Stimulated activated CD8-positive, alpha-beta memory T cell treated with anti-CD3 and anti-CD28 coated beads, Interleukin-12 subunit alpha, Interleukin-12 subunit beta, amount 100 ng/mL, for 24 hours (primary cell): ENCODE data around the gene KDM6A.
"Not testable (repeated sequence)": the region's sequence is repeated elsewhere in the genome, so short reads cannot be mapped to it uniquely, and the experiment has no call there.

ENCODE experiments used
- DNase-seq: peaks from one replicate; pipeline ENCODE4 v3.0.0-alpha.2; 2020; ENCODE audit errors: extremely low read depth

KDM6A gene

DNA sequence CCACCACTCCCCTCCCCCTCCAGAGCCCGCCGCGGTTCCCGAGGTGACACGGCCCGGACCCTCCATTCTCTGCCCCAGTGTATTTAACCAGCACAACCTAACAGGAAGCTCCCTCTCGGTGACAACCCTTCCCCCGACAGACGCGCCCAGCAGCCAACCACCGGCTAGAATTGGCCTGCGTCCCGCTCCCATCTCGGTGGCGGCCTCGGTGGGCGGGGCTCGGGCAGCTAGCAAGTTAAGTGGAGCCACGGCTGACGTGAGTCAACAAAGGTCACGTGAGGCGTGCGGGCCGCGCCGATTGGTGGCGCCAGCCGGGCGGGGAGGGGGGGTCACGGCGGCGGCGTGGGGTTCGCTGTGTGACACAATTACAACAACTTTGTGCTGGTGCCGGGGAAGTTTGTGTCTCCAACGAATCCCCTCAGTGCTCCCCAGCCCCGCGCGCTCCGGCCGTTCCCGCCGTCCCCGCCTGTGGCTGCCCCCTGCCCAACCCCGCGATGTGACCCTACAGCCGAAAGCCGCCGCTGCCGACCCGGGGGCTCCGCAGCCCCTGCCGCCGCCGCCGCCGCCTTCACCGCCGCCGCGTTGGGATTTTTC lies at the start of gene KDM6A:
TSS of gene KDM6A (plus strand) at position 368 of the 594 bp plus-strand sequence. CDS start 364 bp downstream, outside the sequence.
- peak; percentile 87 for DNase-seq

DNA sequence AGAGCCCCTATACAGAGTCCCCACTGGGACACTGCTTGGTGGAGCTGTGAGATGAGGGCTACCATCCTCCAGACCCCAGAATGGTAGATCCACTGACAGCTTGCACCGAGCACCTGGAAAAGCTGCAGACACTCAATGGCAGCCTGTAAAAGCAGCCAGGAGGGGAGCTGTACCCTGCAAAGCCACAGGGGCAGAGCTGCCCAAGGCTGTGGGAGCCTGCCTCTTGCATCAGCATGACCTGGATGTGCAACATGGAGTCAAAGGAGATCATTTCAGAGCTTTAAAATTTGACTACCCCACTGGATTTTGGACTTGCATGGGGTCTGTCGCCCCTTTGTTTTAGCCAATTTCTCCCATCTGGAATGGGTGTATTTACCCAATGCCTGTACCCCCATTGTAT lies 49.8 kb upstream of the KDM6A start:
- DNase-seq: not testable (repeated sequence)

GRCh38 chrX:44828008-44828605 lies 44.9 kb upstream of the KDM6A start:
- DNase-seq: no peak

GRCh38 chrX:44829832-44830231 lies 43.2 kb upstream of the KDM6A start:
- no peak for DNase-seq

GRCh38 chrX:44842550-44843317 lies 30.3 kb upstream of the KDM6A start:
- DNase-seq: no peak

- DNase-seq: no peak
These were observed 29.7 kb upstream of the KDM6A start for GRCh38 chrX:44843318-44843702.

- DNase-seq: no peak
These were observed 29.2 kb upstream of the KDM6A start, which contains the start of gene DUSP21 for GRCh38 chrX:44843753-44844152. DUSP21 (plus strand) TSS chrX:44844021; CDS start chrX:44844133, 112 bp downstream.

DNA sequence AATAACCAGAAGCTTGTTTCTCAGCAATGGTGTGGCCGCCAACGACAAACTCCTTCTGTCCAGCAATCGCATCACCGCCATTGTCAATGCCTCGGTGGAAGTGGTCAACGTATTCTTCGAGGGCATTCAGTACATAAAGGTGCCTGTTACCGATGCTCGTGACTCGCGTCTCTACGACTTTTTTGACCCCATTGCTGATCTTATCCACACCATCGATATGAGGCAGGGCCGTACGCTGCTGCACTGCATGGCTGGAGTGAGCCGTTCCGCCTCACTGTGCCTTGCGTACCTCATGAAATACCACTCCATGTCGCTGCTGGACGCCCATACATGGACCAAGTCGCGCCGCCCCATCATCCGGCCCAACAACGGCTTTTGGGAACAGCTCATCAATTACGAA lies 28.8 kb upstream of the KDM6A start:
- DNase-seq: no peak

DNA sequence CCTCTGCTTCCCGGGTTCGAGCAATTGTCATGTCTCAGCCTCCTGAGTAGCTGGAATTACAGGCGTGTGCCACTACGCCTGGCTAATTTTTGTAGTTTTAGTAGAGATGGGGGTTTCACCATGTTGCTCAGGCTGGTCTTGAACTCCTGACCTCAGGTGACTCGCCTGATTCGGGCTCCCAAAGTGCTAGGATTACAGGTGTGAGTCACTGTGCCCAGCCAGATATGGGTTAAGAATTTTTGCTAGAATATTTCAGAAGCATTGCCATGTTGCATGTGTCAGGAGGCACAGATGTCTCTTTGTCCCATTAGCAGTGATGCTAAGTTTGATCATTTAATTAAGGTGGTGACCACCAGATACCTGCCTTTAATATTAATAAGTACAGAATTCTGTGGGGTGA lies 22.1 kb upstream of the KDM6A start:
- not testable (repeated sequence) for DNase-seq

DNA sequence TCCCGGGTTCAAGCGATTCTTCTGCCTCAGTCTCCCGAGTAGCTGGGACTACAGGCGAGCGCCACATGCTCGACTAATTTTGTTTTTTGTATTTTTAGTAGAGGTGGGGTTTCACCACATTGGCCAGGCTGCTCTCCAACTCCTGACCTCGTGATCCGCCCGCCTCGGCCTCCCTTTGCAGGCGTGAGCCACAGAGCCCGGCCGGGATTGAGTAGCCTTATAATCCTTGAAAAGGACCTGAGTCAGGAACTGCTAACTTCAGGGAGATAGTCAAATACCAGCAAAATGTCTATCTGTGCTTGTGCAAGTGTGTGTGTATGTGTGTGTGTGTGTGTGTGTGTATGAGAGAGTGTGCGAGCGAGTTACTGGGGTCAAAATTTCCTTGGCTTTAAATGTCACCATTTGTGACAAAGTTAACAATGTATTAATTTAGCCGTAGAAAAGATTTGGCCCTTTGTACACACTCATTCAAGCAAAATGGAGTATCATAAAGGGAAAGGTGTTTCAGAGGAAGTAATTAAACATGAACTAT lies 1.8 kb upstream of the KDM6A start:
- no peak for DNase-seq

GRCh38 chrX:44871931-44872820 lies 812 bp upstream of the KDM6A start:
- no peak for DNase-seq

DNA sequence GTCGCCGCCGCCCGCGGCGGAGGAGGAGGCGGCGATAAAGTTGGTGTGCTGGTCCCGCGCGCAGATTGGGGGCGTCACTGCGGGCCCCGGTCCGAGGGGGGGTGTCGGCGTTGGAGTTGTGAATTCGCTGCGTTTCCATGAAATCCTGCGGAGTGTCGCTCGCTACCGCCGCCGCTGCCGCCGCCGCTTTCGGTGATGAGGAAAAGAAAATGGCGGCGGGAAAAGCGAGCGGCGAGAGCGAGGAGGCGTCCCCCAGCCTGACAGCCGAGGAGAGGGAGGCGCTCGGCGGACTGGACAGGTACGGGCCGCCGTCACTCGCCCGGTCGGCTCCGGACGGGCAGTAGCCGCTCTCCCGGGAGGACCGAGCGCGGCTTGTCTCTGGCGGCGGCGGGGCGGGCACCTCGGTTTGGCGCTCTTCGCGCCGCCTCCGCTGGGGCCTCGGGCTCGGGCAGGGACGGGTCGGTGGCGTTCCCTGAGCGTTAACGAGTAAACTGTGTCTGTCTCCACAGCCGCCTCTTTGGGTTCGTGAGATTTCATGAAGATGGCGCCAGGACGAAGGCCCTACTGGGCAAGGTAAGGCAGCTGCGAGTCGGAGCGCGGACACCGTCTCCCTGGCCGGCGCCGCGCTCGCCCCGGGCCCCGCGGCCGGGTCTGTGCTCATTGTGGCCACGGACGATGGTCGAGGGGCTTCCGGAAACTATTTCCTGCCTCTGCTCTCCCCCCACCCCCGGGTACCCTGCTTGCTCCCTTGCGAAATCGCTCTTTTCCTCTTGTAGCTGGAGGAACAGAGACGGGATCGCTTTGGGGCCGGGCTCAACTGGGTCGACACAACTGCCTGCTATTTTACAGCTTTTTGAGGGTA lies 658 bp downstream of the KDM6A start:
- no peak for DNase-seq

DNA sequence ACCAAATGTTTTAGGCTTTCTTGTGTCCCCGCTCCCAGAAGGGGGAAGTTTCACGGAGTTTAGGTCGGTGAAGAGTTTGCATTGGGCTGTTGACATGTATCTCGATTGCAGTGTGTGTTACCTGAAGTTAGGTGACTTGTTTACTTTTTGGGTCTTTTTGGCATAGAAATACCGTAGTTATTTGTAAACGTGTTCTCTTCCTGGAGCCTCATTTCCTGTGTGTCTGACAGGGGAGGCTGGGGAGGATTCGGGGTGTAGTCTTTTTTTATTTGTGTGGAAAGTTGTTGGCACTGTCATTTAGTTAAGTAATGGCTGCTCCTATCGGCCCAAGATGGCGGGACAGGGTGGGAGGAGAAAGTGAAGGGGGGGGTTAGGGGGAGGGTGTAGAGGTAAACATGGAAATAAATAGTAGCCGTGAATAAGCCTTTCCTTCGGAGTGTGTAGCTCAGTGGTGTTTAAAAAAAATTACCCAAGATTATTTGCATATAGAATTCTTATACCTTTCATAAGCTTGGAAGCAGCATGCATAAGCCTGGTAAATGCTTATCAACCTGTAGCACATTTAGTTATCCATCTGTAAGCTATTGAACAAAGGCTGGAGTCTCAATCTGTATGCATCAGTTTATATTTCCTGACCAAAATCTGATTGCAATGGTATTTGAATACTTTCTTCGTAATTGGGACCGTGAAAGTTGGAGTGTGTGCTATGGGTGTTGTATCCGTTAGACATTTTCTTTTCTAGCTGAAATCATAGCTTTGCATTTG lies 1.6 kb downstream of the KDM6A start:
- no peak for DNase-seq

GRCh38 chrX:44875185-44875489 lies 2.1 kb downstream of the KDM6A start:
- DNase-seq: no peak

GRCh38 chrX:44876086-44876485 lies 3.1 kb downstream of the KDM6A start:
- no peak for DNase-seq

DNA sequence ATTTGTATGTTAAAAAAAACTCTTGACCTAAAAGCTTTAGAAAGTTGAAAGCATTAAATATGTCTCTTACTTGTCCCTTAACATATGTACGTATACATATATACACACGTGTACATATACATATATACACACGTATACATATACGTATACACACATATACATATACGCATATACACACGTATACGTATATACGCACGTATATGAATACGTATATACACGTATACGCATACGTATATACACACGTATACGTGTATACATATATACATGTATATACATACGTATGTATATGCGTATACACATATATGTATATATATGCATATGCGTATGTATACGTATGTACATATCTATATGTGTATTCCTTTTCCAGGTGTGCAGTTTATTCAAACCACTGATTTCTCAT lies 3.8 kb downstream of the KDM6A start:
- no peak for DNase-seq

GRCh38 chrX:44878780-44879179 lies 5.8 kb downstream of the KDM6A start:
- no peak for DNase-seq

GRCh38 chrX:44881549-44881948 lies 8.6 kb downstream of the KDM6A start:
- no peak for DNase-seq

- DNase-seq: no peak
These were observed 9.6 kb downstream of the KDM6A start for GRCh38 chrX:44882635-44883034.

- DNase-seq: no peak
These were observed 12.0 kb downstream of the KDM6A start for GRCh38 chrX:44884944-44885343.
